ENCODE measurements around the gene OR2W3. TPM values are rescaled to one million over a fixed set of nuclear protein-coding genes. Genes with fewer than 3 reads are reported as not detected.

Gene OR2W3
- 2.1 TPM for total RNA-seq

- H3K36me3 ChIP-seq (ENCODE audit: control insufficient read depth in 3 of 3, insufficient read depth in 3 of 3, low read length in 3 of 3): no peaks in the 10 kb centered on the region
Observed at GRCh38 chr1:247895163-247895637, at the start of gene OR2W3. Gene OR2W3, plus strand, starts transcription at chr1:247895587. Its CDS starts 0 bp downstream, at chr1:247895587.

DNA sequence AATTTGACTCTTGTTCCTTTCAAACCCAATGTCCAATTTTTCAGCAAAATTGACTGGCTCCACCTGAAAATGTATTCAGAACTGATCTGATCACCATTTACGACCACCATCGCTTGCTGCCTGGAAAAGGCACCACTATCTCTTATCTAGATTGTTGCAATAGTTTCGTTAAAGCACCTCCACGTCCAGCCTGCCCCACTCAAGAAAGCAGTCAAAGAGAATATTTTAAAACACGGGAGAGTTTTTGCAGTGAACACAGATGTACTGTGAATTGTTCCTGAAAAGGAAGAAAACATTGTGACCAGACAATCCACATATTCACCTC, 49.7 kb upstream of the OR2W3 start:
- no peak overlapping the region for H3K4me3 ChIP-seq (ENCODE audit: low read length in 3 of 3)
- no peak overlapping the region for H3K27ac ChIP-seq (ENCODE audit: low read depth, low read length)
- peaks cover 0 to 2% (median 0%) of the 10 kb centered on the region in 3 donors for H3K9me3 ChIP-seq (ENCODE audit: control insufficient read depth in 3 of 3, low read length in 3 of 3)
- no peaks in the 10 kb centered on the region for H3K4me1 ChIP-seq (ENCODE audit: control insufficient read depth in 3 of 3, insufficient read depth in 3 of 3, low read length in 3 of 3)
- H3K36me3 ChIP-seq (ENCODE audit: control insufficient read depth in 3 of 3, insufficient read depth in 3 of 3, low read length in 3 of 3): no peaks in the 10 kb centered on the region
- no peaks in the 10 kb centered on the region for H3K27me3 ChIP-seq (ENCODE audit: control insufficient read depth in 3 of 3, insufficient read depth in 3 of 3, low read length in 3 of 3)
- H3K9ac ChIP-seq (ENCODE audit: low read depth in 1 of 3, low read length in 3 of 3): no peak overlapping the region

More at GRCh38 chr1:247895163-247895637, at the start of gene OR2W3:
- H3K9me3 ChIP-seq (ENCODE audit: control insufficient read depth in 3 of 3, low read length in 3 of 3): peaks cover 0 to 4% (median 3%) of the 10 kb centered on the region in 3 donors
- H3K4me3 ChIP-seq (ENCODE audit: low read length in 3 of 3): no peak within 1 kb of the TSS
- H3K27ac ChIP-seq (ENCODE audit: low read depth, low read length): no peak within 1 kb of the TSS
- H3K4me1 ChIP-seq (ENCODE audit: control insufficient read depth in 3 of 3, insufficient read depth in 3 of 3, low read length in 3 of 3): no peaks in the 10 kb centered on the region
- no peaks in the 10 kb centered on the region for H3K27me3 ChIP-seq (ENCODE audit: control insufficient read depth in 3 of 3, insufficient read depth in 3 of 3, low read length in 3 of 3)
- H3K9ac ChIP-seq (ENCODE audit: low read depth in 1 of 3, low read length in 3 of 3): no peak within 1 kb of the TSS

- Histone ChIP-seq H3K4me1 (ENCODE audit: control insufficient read depth in 3 of 3, insufficient read depth in 3 of 3, low read length in 3 of 3) (no peaks in the 10 kb centered on the region), H3K27ac (ENCODE audit: low read depth, low read length) (no peak overlapping the region)
Observed at GRCh38 chr1:247848346-247848745, 47.0 kb upstream of the OR2W3 start.

GRCh38 chr1:247849616-247850015, 45.8 kb upstream of the OR2W3 start:
- no peak overlapping the region for H3K4me3 ChIP-seq (ENCODE audit: low read length in 3 of 3)
- no peak overlapping the region for H3K9ac ChIP-seq (ENCODE audit: low read depth in 1 of 3, low read length in 3 of 3)
- H3K9me3 ChIP-seq (ENCODE audit: control insufficient read depth in 3 of 3, low read length in 3 of 3): no peaks in the 10 kb centered on the region
- no peaks in the 10 kb centered on the region for H3K36me3 ChIP-seq (ENCODE audit: control insufficient read depth in 3 of 3, insufficient read depth in 3 of 3, low read length in 3 of 3)
- no peaks in the 10 kb centered on the region for H3K4me1 ChIP-seq (ENCODE audit: control insufficient read depth in 3 of 3, insufficient read depth in 3 of 3, low read length in 3 of 3)
- H3K27me3 ChIP-seq (ENCODE audit: control insufficient read depth in 3 of 3, insufficient read depth in 3 of 3, low read length in 3 of 3): no peaks in the 10 kb centered on the region
- no peak overlapping the region for H3K27ac ChIP-seq (ENCODE audit: low read depth, low read length)

More at GRCh38 chr1:247848346-247848745, 47.0 kb upstream of the OR2W3 start:
- H3K9ac ChIP-seq (ENCODE audit: low read depth in 1 of 3, low read length in 3 of 3): no peak overlapping the region
- H3K36me3 ChIP-seq (ENCODE audit: control insufficient read depth in 3 of 3, insufficient read depth in 3 of 3, low read length in 3 of 3): no peaks in the 10 kb centered on the region
- H3K4me3 ChIP-seq (ENCODE audit: low read length in 3 of 3): no peak overlapping the region
- H3K27me3 ChIP-seq (ENCODE audit: control insufficient read depth in 3 of 3, insufficient read depth in 3 of 3, low read length in 3 of 3): no peaks in the 10 kb centered on the region
- H3K9me3 ChIP-seq (ENCODE audit: control insufficient read depth in 3 of 3, low read length in 3 of 3): no peaks in the 10 kb centered on the region

DNA sequence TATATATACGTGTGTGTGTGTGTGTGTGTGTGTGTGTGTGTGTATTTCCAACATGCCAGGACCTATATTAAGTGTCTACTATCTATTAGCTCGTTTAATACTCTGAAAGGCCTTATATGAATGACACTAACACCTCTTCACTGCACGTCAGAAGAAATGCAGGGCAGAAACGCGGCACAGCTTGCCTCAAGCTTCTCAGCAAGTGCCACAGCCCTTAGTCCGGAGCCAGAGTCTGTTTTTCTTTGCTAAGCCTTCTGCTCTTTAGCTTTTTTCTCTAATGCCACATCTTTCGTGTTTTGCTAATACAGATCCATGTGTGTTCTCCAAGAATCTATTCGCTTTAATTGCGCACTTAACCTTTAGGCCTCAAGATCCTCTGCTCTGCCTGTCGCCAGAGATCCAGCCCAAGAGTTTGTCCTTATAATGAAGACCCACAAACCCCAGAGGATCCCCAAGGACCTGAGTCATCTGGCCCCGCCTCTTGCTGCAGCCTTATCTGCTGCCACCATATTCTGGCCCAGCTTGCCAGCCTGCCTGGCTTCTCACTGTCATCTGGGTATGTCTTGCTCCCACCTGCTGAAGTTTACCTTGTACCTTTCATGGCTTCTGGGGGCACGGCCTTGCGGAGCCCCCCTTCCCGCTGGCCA, 40.4 kb upstream of the OR2W3 start:
- Histone ChIP-seq H3K9ac (ENCODE audit: low read depth in 1 of 3, low read length in 3 of 3) (no peak overlapping the region), H3K27me3 (ENCODE audit: control insufficient read depth in 3 of 3, insufficient read depth in 3 of 3, low read length in 3 of 3) (peaks cover 6 to 14% (median 10%) of the 10 kb centered on the region in 3 donors), H3K4me1 (ENCODE audit: control insufficient read depth in 3 of 3, insufficient read depth in 3 of 3, low read length in 3 of 3) (no peaks in the 10 kb centered on the region), H3K27ac (ENCODE audit: low read depth, low read length) (no peak overlapping the region), H3K36me3 (ENCODE audit: control insufficient read depth in 3 of 3, insufficient read depth in 3 of 3, low read length in 3 of 3) (no peaks in the 10 kb centered on the region), H3K4me3 (ENCODE audit: low read length in 3 of 3) (no peak overlapping the region), H3K9me3 (ENCODE audit: control insufficient read depth in 3 of 3, low read length in 3 of 3) (no peaks in the 10 kb centered on the region)

GRCh38 chr1:247855911-247856310, 39.5 kb upstream of the OR2W3 start:
- H3K4me3 ChIP-seq (ENCODE audit: low read length in 3 of 3): no peak overlapping the region
- H3K36me3 ChIP-seq (ENCODE audit: control insufficient read depth in 3 of 3, insufficient read depth in 3 of 3, low read length in 3 of 3): no peaks in the 10 kb centered on the region
- H3K4me1 ChIP-seq (ENCODE audit: control insufficient read depth in 3 of 3, insufficient read depth in 3 of 3, low read length in 3 of 3): no peaks in the 10 kb centered on the region
- no peak overlapping the region for H3K27ac ChIP-seq (ENCODE audit: low read depth, low read length)
- H3K27me3 ChIP-seq (ENCODE audit: control insufficient read depth in 3 of 3, insufficient read depth in 3 of 3, low read length in 3 of 3): peaks cover 6 to 14% (median 10%) of the 10 kb centered on the region in 3 donors
- H3K9me3 ChIP-seq (ENCODE audit: control insufficient read depth in 3 of 3, low read length in 3 of 3): no peaks in the 10 kb centered on the region
- H3K9ac ChIP-seq (ENCODE audit: low read depth in 1 of 3, low read length in 3 of 3): no peak overlapping the region

DNA sequence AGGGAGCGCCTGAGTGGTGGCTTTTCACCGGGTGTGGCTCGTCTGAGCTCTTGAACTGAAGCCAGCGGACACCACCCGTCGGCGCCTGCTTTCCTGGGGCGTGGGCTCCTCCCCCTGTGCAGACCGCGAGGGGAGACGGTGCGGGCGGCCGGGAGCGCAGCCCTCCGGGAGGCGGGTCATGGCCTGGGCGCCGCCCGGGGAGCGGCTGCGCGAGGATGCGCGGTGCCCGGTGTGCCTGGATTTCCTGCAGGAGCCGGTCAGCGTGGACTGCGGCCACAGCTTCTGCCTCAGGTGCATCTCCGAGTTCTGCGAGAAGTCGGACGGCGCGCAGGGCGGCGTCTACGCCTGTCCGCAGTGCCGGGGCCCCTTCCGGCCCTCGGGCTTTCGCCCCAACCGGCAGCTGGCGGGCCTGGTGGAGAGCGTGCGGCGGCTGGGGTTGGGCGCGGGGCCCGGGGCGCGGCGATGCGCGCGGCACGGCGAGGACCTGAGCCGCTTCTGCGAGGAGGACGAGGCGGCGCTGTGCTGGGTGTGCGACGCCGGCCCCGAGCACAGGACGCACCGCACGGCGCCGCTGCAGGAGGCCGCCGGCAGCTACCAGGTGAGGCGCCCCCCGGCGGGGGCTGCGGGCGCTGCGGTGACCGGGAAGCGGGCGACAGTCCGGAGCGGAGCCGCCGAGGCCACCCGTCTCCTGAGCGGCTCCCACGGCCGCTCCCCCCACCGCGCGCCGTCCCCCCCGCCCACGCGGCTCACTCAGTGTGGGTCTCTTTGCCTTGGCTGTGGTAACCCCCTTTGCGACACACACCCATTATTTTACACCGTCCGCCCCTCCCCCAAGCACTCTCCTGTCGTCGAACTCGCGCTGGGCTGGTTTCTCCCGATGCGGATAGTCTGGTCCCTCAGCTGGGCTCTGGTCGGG, 38.1 kb upstream of the OR2W3 start, which contains the start of gene TRIM58:
TRIM58 (plus strand) TSS at position 119 of the 916 bp plus-strand sequence; CDS start at position 179, 60 bp downstream.
- Histone ChIP-seq H3K36me3 (ENCODE audit: control insufficient read depth in 3 of 3, insufficient read depth in 3 of 3, low read length in 3 of 3) (no peaks in the 10 kb centered on the region), H3K9ac (ENCODE audit: low read depth in 1 of 3, low read length in 3 of 3) (no peak within 1 kb of the TSS), H3K4me3 (ENCODE audit: low read length in 3 of 3) (no peak within 1 kb of the TSS), H3K4me1 (ENCODE audit: control insufficient read depth in 3 of 3, insufficient read depth in 3 of 3, low read length in 3 of 3) (no peaks in the 10 kb centered on the region), H3K27me3 (ENCODE audit: control insufficient read depth in 3 of 3, insufficient read depth in 3 of 3, low read length in 3 of 3) (peaks cover 6 to 14% (median 10%) of the 10 kb centered on the region in 3 donors), H3K27ac (ENCODE audit: low read depth, low read length) (no peak within 1 kb of the TSS), H3K9me3 (ENCODE audit: control insufficient read depth in 3 of 3, low read length in 3 of 3) (no peaks in the 10 kb centered on the region)

GRCh38 chr1:247857985-247858619, 37.3 kb upstream of the OR2W3 start:
- no peak overlapping the region for H3K27ac ChIP-seq (ENCODE audit: low read depth, low read length)
- no peaks in the 10 kb centered on the region for H3K4me1 ChIP-seq (ENCODE audit: control insufficient read depth in 3 of 3, insufficient read depth in 3 of 3, low read length in 3 of 3)
- H3K9ac ChIP-seq (ENCODE audit: low read depth in 1 of 3, low read length in 3 of 3): no peak overlapping the region
- peaks cover 6 to 14% (median 10%) of the 10 kb centered on the region in 3 donors for H3K27me3 ChIP-seq (ENCODE audit: control insufficient read depth in 3 of 3, insufficient read depth in 3 of 3, low read length in 3 of 3)
- H3K36me3 ChIP-seq (ENCODE audit: control insufficient read depth in 3 of 3, insufficient read depth in 3 of 3, low read length in 3 of 3): no peaks in the 10 kb centered on the region
- no peaks in the 10 kb centered on the region for H3K9me3 ChIP-seq (ENCODE audit: control insufficient read depth in 3 of 3, low read length in 3 of 3)
- no peak overlapping the region for H3K4me3 ChIP-seq (ENCODE audit: low read length in 3 of 3)

DNA sequence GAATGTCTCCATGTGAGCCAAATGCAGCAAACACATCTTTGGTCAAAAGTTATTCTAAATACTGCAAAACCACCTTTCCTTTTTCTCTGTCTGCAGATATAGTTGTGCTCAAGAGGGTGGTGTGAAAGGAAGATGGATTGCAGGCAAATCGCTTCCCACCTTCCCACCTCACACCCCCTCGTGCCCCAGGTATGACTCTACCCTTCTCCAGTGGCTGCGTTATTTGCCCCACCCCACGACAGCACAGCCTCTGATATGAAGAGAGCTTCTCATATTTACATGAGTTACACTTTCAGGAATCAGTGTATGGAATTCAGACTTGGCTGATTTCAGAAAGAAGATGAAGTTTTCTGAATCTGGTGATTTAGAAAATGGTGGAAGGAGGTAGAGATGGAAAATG, 32.6 kb upstream of the OR2W3 start:
- H3K27ac ChIP-seq (ENCODE audit: low read depth, low read length): no peak overlapping the region
- no peaks in the 10 kb centered on the region for H3K4me1 ChIP-seq (ENCODE audit: control insufficient read depth in 3 of 3, insufficient read depth in 3 of 3, low read length in 3 of 3)
- H3K27me3 ChIP-seq (ENCODE audit: control insufficient read depth in 3 of 3, insufficient read depth in 3 of 3, low read length in 3 of 3): peaks cover 4 to 6% (median 5%) of the 10 kb centered on the region in 3 donors
- no peaks in the 10 kb centered on the region for H3K36me3 ChIP-seq (ENCODE audit: control insufficient read depth in 3 of 3, insufficient read depth in 3 of 3, low read length in 3 of 3)
- no peak overlapping the region for H3K9ac ChIP-seq (ENCODE audit: low read depth in 1 of 3, low read length in 3 of 3)
- H3K4me3 ChIP-seq (ENCODE audit: low read length in 3 of 3): no peak overlapping the region
- no peaks in the 10 kb centered on the region for H3K9me3 ChIP-seq (ENCODE audit: control insufficient read depth in 3 of 3, low read length in 3 of 3)
